Astrocyte (in vitro differentiated cells and primary cell): ENCODE data around the gene CMSS1. TPM values are rescaled to one million over a fixed set of nuclear protein-coding genes. Genes with fewer than 3 reads are reported as not detected.
A peak's percentile ranks its signal among the peaks of the same experiment; 100 is the strongest.

Source experiments
- DNase-seq: peaks from one replicate; pipeline ENCODE4 v3.0.0-alpha.2; 2010; ENCODE audit warnings: low read depth
- FAIRE-seq: peaks from 2 replicates; lab custom pipeline; 2011; peaks lifted over from hg19 to GRCh38; lab: Jason Lieb, UNC
- H2AFZ ChIP-seq: 2 replicates; pipeline ENCODE4 v1.6.0; 2012; ENCODE audit warnings: low read depth, low read length, inconsistent platforms
- H3K27ac ChIP-seq: 2 replicates; pipeline ENCODE4 v1.5.1; 2011; ENCODE audit warnings: low read depth, low read length, inconsistent platforms
- H3K27me3 ChIP-seq: 2 replicates; pipeline ENCODE4 v1.6.0; 2011; ENCODE audit warnings: low read length, inconsistent platforms; ENCODE audit not compliant: insufficient read depth
- H3K36me3 ChIP-seq: 2 replicates; pipeline ENCODE4 v1.5.1; 2011; ENCODE audit warnings: low read length, inconsistent platforms; ENCODE audit not compliant: insufficient read depth
- H3K4me1 ChIP-seq: 2 replicates; pipeline ENCODE4 v1.5.1; 2011; ENCODE audit warnings: low read length, inconsistent platforms; ENCODE audit not compliant: insufficient read depth
- H3K4me2 ChIP-seq: 2 replicates; pipeline ENCODE4 v1.6.0; 2012; ENCODE audit warnings: low read length, inconsistent platforms
- H3K4me3 ChIP-seq: 2 replicates; pipeline ENCODE4 v1.5.1; 2011; ENCODE audit warnings: low read depth, mild to moderate bottlenecking, low read length, inconsistent platforms; ENCODE audit not compliant: insufficient read depth
- H3K79me2 ChIP-seq: 2 replicates; pipeline ENCODE4 v1.6.0; 2012; ENCODE audit warnings: mild to moderate bottlenecking, low read length, inconsistent platforms; ENCODE audit not compliant: insufficient read depth
- H3K9ac ChIP-seq: 2 replicates; pipeline ENCODE4 v1.6.0; 2012; ENCODE audit warnings: mild to moderate bottlenecking, low read length, inconsistent platforms
- H3K9me3 ChIP-seq: 2 replicates; pipeline ENCODE4 v1.5.1; 2012; ENCODE audit warnings: low read depth, mild to moderate bottlenecking, low read length, inconsistent platforms; ENCODE audit not compliant: insufficient read depth
- H4K20me1 ChIP-seq: 2 replicates; pipeline ENCODE4 v1.6.0; 2012; ENCODE audit warnings: low read length, inconsistent platforms; ENCODE audit not compliant: insufficient read depth
- H3K27ac Mint-ChIP-seq: one replicate; pipeline ENCODE4 v1.8.0; 2021; ENCODE audit warnings: mild to moderate bottlenecking, mixed read lengths; ENCODE audit not compliant: unreplicated experiment
- H3K27me3 Mint-ChIP-seq: one replicate; pipeline ENCODE4 v1.8.0; 2021; ENCODE audit warnings: low read depth, mixed read lengths; ENCODE audit not compliant: unreplicated experiment
- H3K36me3 Mint-ChIP-seq: one replicate; pipeline ENCODE4 v1.8.0; 2021; ENCODE audit warnings: low read depth, mixed read lengths; ENCODE audit not compliant: unreplicated experiment
- H3K4me1 Mint-ChIP-seq: one replicate; pipeline ENCODE4 v1.8.0; 2021; ENCODE audit warnings: low read depth, mixed read lengths; ENCODE audit not compliant: unreplicated experiment
- H3K4me3 Mint-ChIP-seq: one replicate; pipeline ENCODE4 v1.8.0; 2021; ENCODE audit warnings: mild to moderate bottlenecking, moderate library complexity, mixed read lengths; ENCODE audit not compliant: unreplicated experiment
- H3K9me3 Mint-ChIP-seq: one replicate; pipeline ENCODE4 v1.8.0; 2021; ENCODE audit warnings: mild to moderate bottlenecking, mixed read lengths; ENCODE audit not compliant: unreplicated experiment
- CTCF ChIP-seq: IDR thresholded peaks from 2 replicates; pipeline ENCODE4 v1.5.1; 2011; ENCODE audit warnings: low read depth, mild to moderate bottlenecking, inconsistent platforms, low read length, moderate library complexity; ENCODE audit not compliant: insufficient read depth
- EZH2 ChIP-seq: IDR thresholded peaks from 2 replicates; pipeline ENCODE4 v1.6.1; 2012; ENCODE audit warnings: mild to moderate bottlenecking, low read length, inconsistent platforms; ENCODE audit not compliant: insufficient read depth
- total RNA-seq: library from RNA; stranded (reverse); gene quantifications from 2 replicates; pipeline ENCODE4 v1.2.1, GENCODE V29; 2021

The CMSS1 gene
- total RNA-seq, 1 donor from 2014 or later, result 12.5 TPM

GRCh38 chr3:100081986-100082692, 264.5 kb downstream of the CMSS1 start:
- H3K9ac ChIP-seq, result no peak overlapping the region
- no peak overlapping the region for H3K4me3 ChIP-seq
- Mint-ChIP-seq H3K4me3 (no peak overlapping the region), H3K4me1 (peaks cover 43% of the 10 kb centered on the region), H3K27me3 (no peaks in the 10 kb centered on the region), H3K9me3 (no peaks in the 10 kb centered on the region), H3K27ac (no peak overlapping the region), H3K36me3 (no peaks in the 10 kb centered on the region)
- H3K9me3 ChIP-seq, result no peaks in the 10 kb centered on the region
- no peak for DNase-seq
- H2AFZ ChIP-seq, result no peak overlapping the region
- H3K27ac ChIP-seq, result no peak overlapping the region
- no peak for TF ChIP-seq EZH2
- H3K4me2 ChIP-seq, result no peak overlapping the region
- H3K27me3 ChIP-seq, result no peaks in the 10 kb centered on the region
- H3K79me2 ChIP-seq, result no peaks in the 10 kb centered on the region
- H3K4me1 ChIP-seq, result peaks cover 14% of the 10 kb centered on the region
- no peak for FAIRE-seq
- no peaks in the 10 kb centered on the region for H4K20me1 ChIP-seq
- H3K36me3 ChIP-seq, result no peaks in the 10 kb centered on the region

GRCh38 chr3:100082714-100083113, 265.1 kb downstream of the CMSS1 start:
- Mint-ChIP-seq H3K4me3 (no peak overlapping the region), H3K27me3 (no peaks in the 10 kb centered on the region), H3K4me1 (peaks cover 43% of the 10 kb centered on the region), H3K27ac (peak overlapping the region; percentile 9), H3K36me3 (no peaks in the 10 kb centered on the region), H3K9me3 (no peaks in the 10 kb centered on the region)
- Histone ChIP-seq H3K27me3 (no peaks in the 10 kb centered on the region), H3K4me1 (peaks cover 15% of the 10 kb centered on the region), H3K4me2 (no peak overlapping the region), H3K4me3 (no peak overlapping the region), H2AFZ (no peak overlapping the region), H3K9ac (no peak overlapping the region), H3K79me2 (no peaks in the 10 kb centered on the region), H3K9me3 (no peaks in the 10 kb centered on the region), H3K27ac (no peak overlapping the region), H4K20me1 (no peaks in the 10 kb centered on the region), H3K36me3 (no peaks in the 10 kb centered on the region)
- peak; percentile 49 for DNase-seq
- TF ChIP-seq CTCF (no peak), EZH2 (no peak)
- no peak for FAIRE-seq

- no peak overlapping the region for H3K4me3 ChIP-seq
- no peak for TF ChIP-seq CTCF
- TF ChIP-seq EZH2, result no peak
- no peaks in the 10 kb centered on the region for H3K9me3 ChIP-seq
- Mint-ChIP-seq H3K36me3 (no peaks in the 10 kb centered on the region), H3K4me3 (no peak overlapping the region), H3K27ac (peak overlapping the region; percentile 9), H3K4me1 (peaks cover 43% of the 10 kb centered on the region), H3K27me3 (no peaks in the 10 kb centered on the region), H3K9me3 (no peaks in the 10 kb centered on the region)
- no peak overlapping the region for H3K4me2 ChIP-seq
- H4K20me1 ChIP-seq, result no peaks in the 10 kb centered on the region
- peaks cover 15% of the 10 kb centered on the region for H3K4me1 ChIP-seq
- no peak overlapping the region for H3K9ac ChIP-seq
- FAIRE-seq, result no peak
- H3K27ac ChIP-seq, result no peak overlapping the region
- no peaks in the 10 kb centered on the region for H3K27me3 ChIP-seq
- no peak for DNase-seq
- no peak overlapping the region for H2AFZ ChIP-seq
- H3K36me3 ChIP-seq, result no peaks in the 10 kb centered on the region
- H3K79me2 ChIP-seq, result no peaks in the 10 kb centered on the region
These were observed 265.5 kb downstream of the CMSS1 start for GRCh38 chr3:100083209-100083608.
